GM19395 (cell line): ENCODE results near the gene DPF3.

Experiments used
- ATAC-seq: cut with Tn5 transposase; IDR thresholded peaks from one replicate; pipeline ENCODE4 v1.9.1; 2021; ENCODE audit warnings: mild to moderate bottlenecking, moderate library complexity; ENCODE audit not compliant: unreplicated experiment

The DPF3 gene

GRCh38 chr14:72745546-72745945, 148.4 kb downstream of the DPF3 start:
- ATAC-seq: no peak

DNA sequence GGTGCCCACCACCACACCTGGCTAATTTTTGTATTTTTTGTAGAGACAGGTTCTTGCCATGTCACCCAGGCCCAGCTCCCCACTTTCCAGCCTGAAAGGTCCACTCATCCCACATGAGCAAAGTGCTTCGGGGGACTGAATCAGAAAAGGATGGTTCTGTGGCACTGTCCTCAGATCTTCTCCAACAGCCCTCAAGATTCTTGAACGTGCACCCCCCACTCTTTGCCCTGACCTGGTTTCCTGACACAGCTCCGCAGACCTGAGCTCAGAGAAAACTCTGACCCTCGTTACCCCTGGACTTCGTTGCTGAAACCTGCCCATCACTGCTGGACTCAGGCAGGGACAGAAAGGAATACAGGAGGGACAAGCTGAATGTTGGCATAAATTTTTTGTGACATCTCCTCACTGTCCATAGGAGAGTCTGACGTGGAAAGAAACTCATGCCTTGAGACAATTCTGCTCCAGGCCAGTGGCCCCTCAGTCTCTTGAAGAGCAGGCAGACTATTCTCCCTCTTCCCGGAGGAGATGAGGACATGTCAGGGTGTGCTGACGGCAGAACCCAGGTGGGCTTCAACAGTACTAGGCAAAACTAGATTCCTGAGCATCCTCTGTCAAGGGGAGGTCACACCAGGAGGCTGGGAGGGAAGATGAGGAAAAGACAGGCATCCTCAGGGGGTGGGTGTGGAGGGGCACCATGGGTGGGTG, 149.3 kb downstream of the DPF3 start:
- ATAC-seq: no peak

DNA sequence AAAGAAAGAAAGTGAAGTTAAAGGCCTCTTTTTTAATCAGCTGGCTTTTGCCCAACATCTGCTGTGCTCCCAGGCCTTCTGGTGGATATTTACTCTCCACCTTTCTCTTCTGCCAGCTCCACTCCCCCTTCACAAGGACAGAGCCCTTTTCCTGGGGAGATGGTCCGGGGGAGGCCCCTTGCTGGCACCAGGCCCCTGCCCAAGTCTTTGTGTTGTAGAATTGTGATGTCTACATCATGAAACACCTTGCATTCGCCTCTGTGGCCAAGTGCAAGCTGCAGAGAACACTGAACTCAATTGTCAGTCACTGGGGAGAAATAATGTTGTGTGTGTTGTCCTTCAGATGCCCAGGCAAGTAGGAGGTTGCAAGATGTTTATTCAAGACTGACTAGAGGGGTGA, 150.3 kb downstream of the DPF3 start:
- no peak for ATAC-seq

- no peak for ATAC-seq
Observed at GRCh38 chr14:72742838-72743195, 151.1 kb downstream of the DPF3 start.

DNA sequence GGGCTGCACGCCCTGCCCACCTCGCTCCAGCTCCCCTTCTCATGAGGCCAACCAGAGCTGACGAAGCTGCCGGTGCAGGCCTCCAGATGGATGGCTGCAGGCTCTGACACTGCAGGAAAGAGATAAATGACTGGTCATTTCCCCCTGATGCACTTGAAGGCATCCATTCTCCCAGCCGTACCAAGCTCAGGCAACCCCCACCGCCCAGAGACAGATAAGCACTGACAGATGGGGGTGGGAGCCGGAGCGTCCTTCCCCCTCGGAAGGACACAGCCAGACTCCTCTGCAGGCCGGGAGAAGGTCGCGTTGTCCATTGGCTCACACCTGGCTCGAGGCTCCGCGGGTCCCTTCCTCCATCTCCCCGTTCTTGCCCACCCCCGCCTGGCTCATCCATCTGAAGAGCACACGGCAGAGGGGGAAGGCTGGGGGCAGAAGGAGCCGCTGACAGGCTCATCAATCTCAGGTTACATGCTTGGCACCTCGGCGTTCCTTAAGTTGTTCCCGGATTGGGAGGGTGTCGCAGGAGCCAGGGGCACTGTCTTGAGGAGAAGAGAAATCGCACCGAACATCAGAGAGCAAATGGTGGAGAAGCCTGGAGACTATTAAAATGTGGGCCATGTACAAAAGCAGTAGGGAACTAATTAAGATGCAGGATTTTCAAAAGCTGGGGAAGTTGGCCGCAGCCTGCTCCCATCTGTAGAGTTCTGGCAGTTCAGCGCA, 151.6 kb downstream of the DPF3 start:
- ATAC-seq: no peak

- no peak for ATAC-seq
Observed at GRCh38 chr14:72741826-72742117, 152.1 kb downstream of the DPF3 start.

DNA sequence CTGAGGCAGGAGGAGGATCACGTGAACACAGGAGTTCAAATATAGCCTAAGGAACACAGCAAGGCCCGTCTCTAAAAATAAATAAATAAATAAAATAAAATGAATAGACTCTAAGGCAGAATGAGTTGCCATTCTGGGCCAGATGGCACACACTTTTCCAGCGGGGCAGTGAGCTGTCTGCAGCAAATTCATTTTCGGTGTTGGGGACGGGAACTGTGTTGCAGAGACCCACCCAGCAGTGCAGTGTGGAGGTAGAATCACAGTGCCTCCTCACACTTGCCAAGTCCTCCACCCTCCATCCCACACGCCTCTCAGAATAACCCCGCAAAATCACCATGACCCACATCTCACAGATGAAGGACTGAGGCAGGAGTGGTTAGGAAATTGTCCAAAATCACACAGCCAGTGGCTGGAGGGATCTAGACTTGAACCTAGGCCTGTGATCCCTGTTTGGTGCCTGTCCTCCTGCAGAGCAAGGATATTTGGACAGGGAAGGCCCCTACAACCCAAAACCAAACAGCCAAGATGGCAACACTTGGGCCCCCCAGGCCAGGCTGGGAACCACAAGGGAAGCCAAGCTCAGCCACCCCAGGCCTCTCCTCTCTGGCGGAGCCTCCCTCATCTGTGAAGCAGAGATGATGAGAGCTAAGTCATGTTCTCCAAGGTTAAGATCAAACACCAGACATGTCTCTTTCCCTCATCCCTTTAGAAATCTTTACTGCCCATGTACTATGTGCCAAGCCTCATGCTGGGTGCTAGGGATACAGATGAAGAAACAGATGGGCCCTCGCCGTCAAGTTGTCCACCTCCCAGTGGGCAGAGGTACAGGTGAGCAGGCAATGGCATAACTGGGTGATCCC, 152.7 kb downstream of the DPF3 start:
- ATAC-seq: no peak

- no peak for ATAC-seq
Observed at GRCh38 chr14:72740504-72740961, 153.4 kb downstream of the DPF3 start.

- ATAC-seq: no peak
Observed at GRCh38 chr14:72739446-72740405, 154.2 kb downstream of the DPF3 start.

- ATAC-seq: no peak
Observed at GRCh38 chr14:72738161-72738611, 155.7 kb downstream of the DPF3 start.

GRCh38 chr14:72737560-72737943, 156.3 kb downstream of the DPF3 start:
- no peak for ATAC-seq

DNA sequence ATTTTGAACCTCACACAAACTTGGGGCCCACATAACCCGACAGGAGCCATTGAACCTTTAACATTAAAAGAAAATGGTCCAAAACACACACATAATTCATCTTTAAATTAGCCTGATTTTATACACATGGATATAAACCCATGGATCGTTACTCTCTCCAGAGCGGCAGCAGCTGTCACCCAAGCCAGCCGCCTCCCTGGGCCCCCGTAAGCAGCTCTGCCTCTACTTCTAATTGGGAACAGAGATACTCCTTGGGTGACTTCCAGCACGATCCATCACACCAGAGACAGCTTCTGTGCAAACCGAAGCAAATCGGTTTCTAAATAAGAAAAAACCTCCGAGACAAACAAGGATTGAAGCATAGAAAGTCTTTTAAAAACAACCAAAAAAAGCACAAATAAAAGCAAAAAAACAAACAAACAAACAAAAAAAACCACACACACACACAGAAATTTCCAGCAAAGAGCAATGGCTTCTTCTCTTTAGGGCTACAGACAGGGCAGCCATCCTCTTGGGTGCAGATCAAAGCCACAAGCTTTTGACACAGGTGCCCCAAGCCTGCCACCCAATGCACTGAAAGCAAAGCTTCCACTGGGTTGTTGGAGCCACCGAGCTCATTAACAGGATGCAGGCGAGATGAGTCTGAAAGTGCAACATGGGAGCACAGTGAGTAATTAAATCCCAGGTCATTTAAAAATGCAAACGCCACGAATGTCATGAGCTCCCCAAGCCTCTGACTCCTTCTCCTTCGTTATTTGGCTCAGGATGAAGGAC, 156.9 kb downstream of the DPF3 start:
- ATAC-seq: no peak

GRCh38 chr14:72736308-72736707, 157.6 kb downstream of the DPF3 start:
- no peak for ATAC-seq

DNA sequence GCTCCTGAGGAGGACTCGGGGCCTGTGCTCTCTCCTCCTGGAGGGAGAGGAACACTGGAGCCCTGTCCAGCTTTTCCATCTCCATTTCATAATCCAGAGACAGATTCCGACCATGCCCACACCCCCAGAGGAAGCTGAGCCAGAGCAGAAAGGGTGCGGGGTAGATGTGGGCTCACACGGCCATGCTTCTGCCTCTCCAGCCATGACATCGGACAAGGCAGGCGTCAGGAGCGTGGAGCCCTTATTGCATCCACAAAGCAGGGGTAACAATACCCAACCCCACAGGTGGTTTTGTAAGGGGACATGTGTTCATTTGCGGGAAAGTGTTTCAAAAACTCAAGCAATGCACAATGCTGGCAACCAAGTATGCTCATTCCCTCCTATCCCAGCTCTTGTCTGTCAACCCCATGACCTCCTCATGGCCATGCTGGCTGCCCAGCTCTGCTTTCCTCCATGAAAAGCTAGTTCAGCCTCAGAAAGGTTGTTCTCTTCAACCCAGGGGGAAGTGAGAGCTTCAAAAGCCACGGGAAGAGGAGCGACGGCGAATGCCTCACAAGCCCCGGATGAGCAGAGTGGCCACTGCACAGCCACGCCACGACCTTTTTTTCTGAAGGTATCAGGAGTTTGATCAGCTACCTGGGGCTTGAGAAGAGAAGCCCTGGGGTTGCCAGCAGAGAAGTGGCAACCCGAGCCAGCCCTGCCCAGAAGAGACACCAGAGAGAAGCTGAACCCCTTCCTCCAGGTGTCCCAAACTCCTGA, 161.7 kb downstream of the DPF3 start:
- ATAC-seq: no peak

GRCh38 chr14:72731252-72732020, 162.5 kb downstream of the DPF3 start:
- ATAC-seq: no peak

- ATAC-seq: no peak
Observed at GRCh38 chr14:72730468-72730867, 163.4 kb downstream of the DPF3 start.

- no peak for ATAC-seq
Observed at GRCh38 chr14:72726444-72726843, 167.5 kb downstream of the DPF3 start.

DNA sequence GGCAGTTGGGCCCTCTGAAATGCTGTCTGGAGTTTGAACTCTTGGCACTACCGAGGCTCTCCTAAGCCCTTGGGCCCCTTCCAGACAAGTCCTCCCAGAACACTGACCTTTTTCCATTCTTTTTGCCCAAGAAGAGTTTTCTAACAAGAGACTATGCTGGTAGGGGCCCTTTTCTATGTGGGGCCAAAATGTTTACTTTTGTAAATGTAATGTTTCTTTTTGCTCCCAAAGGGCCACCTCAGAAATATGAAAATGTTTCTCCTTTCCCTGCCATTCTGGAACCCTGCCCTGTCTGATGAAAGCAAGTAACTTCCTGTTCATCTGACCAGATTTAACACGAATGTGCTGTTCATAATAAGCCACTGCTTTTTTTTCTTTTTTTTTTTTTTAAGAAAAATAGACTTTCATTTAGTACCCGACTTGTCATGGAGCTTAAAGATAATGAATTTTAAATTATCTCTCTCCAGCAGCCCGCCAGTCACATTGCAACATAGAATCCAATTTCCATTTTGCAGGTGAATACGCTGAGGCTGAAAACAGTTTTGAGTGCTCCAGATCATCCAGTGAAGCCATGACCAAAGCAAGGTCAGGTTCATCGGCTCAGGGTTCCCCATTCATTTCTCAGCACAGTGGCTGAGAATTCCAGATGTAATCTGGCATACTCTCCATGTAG, 169.9 kb downstream of the DPF3 start:
- no peak for ATAC-seq
